Smooth muscle cell (in vitro differentiated cells): ENCODE measurements around the gene CEP85. TPM values are rescaled to one million over a fixed set of nuclear protein-coding genes. Genes with fewer than 3 reads are reported as not detected.

Source experiments
- DNase-seq: peaks from one replicate; lab custom pipeline; 2025; ENCODE audit not compliant: unreplicated experiment; lab: John Stamatoyannopoulos, UW
- H2AFZ ChIP-seq: fragments of 200-600 bp; sonication (generic); 2 replicates; pipeline ENCODE4 v1.6.0; 2016; ENCODE audit warnings: antibody characterized with exemption, low read depth, mild to moderate bottlenecking
- H3F3A ChIP-seq: fragments of 200-600 bp; sonication (generic); 2 replicates; pipeline ENCODE4 v1.6.0; 2017; ENCODE audit warnings: antibody characterized with exemption, low read depth
- H3K27ac ChIP-seq: fragments of 200-600 bp; sonication (generic); 2 replicates; pipeline ENCODE4 v1.5.1; 2016; ENCODE audit warnings: low read depth, mild to moderate bottlenecking
- H3K27me3 ChIP-seq: fragments of 200-600 bp; sonication (generic); 2 replicates; pipeline ENCODE4 v1.6.1; 2016; ENCODE audit warnings: low read depth, mild to moderate bottlenecking
- H3K36me3 ChIP-seq: fragments of 200-600 bp; sonication (generic); 2 replicates; pipeline ENCODE4 v1.5.1; 2016; ENCODE audit warnings: low read depth
- H3K4me1 ChIP-seq: fragments of 200-600 bp; sonication (generic); 2 replicates; pipeline ENCODE4 v1.5.1; 2016; ENCODE audit warnings: low read depth
- H3K4me2 ChIP-seq: fragments of 200-600 bp; sonication (generic); 2 replicates; pipeline ENCODE4 v1.6.0; 2016; ENCODE audit warnings: mild to moderate bottlenecking
- H3K4me3 ChIP-seq: fragments of 200-600 bp; sonication (generic); 2 replicates; pipeline ENCODE4 v1.5.1; 2016; ENCODE audit warnings: mild to moderate bottlenecking
- H3K79me2 ChIP-seq: fragments of 200-600 bp; sonication (generic); 2 replicates; pipeline ENCODE4 v1.6.0; 2016; ENCODE audit warnings: low read depth, mild to moderate bottlenecking
- H3K9ac ChIP-seq: fragments of 200-600 bp; sonication (generic); 2 replicates; pipeline ENCODE4 v1.6.0; 2016; ENCODE audit warnings: low read depth
- H3K9me3 ChIP-seq: fragments of 200-600 bp; sonication (generic); replicated peaks from 2 replicates; pipeline ENCODE4 v1.5.1; 2016; ENCODE audit warnings: low read depth
- H4K20me1 ChIP-seq: fragments of 200-600 bp; sonication (generic); 2 replicates; pipeline ENCODE4 v1.6.0; 2016; ENCODE audit warnings: low read depth
- CTCF ChIP-seq: fragments of 200-600 bp; sonication (generic); IDR thresholded peaks from 2 replicates; pipeline ENCODE4 v1.5.1; 2017; ENCODE audit warnings: borderline replicate concordance, mild to moderate bottlenecking, antibody characterized with exemption; ENCODE audit not compliant: insufficient read depth, poor library complexity, severe bottlenecking
- WGBS: methylation state at CpG from one replicate; pipeline ENCODE4 v1.1.7; 2016; ENCODE audit warnings: low lambda C conversion rate; 5-methylcytosine and 5-hydroxymethylcytosine counted together
- polyA plus RNA-seq: library from polyadenylated mRNA; unstranded; fragments of >200 nt; fragmentation: Nextera tagmentation; extraction: Ambion mirVana; gene quantifications from 2 replicates; pipeline ENCODE4 v1.2.1, GENCODE V29; 2016
- total RNA-seq: library from RNA; depleted of rRNA; stranded (reverse); fragments of >200 nt; gene quantifications from 2 replicates; pipeline ENCODE4 v1.2.3, GENCODE V29; 2014

The CEP85 gene
- total and polyA plus RNA-seq, 2 experiments from 2014 or later: 6.0 to 8.0 TPM

- no peak for DNase-seq
- Histone ChIP-seq H3K4me2 (no peak overlapping the region), H3K27me3 (no peaks in the 10 kb centered on the region), H2AFZ (no peak overlapping the region), H4K20me1 (no peaks in the 10 kb centered on the region), H3K4me3 (no peak overlapping the region), H3K9ac (no peak overlapping the region), H3K9me3 (no peaks in the 10 kb centered on the region), H3K36me3 (no peaks in the 10 kb centered on the region), H3K27ac (no peak overlapping the region), H3K79me2 (no peaks in the 10 kb centered on the region), H3K4me1 (no peaks in the 10 kb centered on the region), H3F3A (no peaks in the 10 kb centered on the region)
- no peak for TF ChIP-seq CTCF
- 100% methylated on average over 5 of the region's 5 CpGs for WGBS
These were observed 25.6 kb downstream of the CEP85 start for GRCh38 chr1:26259578-26259977.

GRCh38 chr1:26263212-26263611, 29.2 kb downstream of the CEP85 start:
- no peak for TF ChIP-seq CTCF
- no peak for DNase-seq
- WGBS: 94% methylated on average over 5 of the region's 5 CpGs

GRCh38 chr1:26265405-26265804, 31.4 kb downstream of the CEP85 start:
- Histone ChIP-seq H3K9me3 (no peaks in the 10 kb centered on the region), H3K9ac (no peak overlapping the region), H3K27me3 (no peaks in the 10 kb centered on the region), H4K20me1 (no peaks in the 10 kb centered on the region), H3K36me3 (no peaks in the 10 kb centered on the region), H3K4me3 (no peak overlapping the region), H3K4me1 (no peaks in the 10 kb centered on the region), H2AFZ (no peak overlapping the region), H3K79me2 (no peaks in the 10 kb centered on the region), H3F3A (no peaks in the 10 kb centered on the region), H3K4me2 (no peak overlapping the region), H3K27ac (no peak overlapping the region)
- 100% methylated on average over 1 of the region's 1 CpG for WGBS
- TF ChIP-seq CTCF: no peak
- no peak for DNase-seq

More at GRCh38 chr1:26263212-26263611, 29.2 kb downstream of the CEP85 start:
- Histone ChIP-seq H3K9me3 (no peaks in the 10 kb centered on the region), H3K4me3 (no peak overlapping the region), H3K27ac (no peak overlapping the region), H3K27me3 (no peaks in the 10 kb centered on the region), H3K36me3 (no peaks in the 10 kb centered on the region), H3K79me2 (no peaks in the 10 kb centered on the region), H2AFZ (no peak overlapping the region), H3F3A (no peaks in the 10 kb centered on the region), H3K4me1 (no peaks in the 10 kb centered on the region), H4K20me1 (no peaks in the 10 kb centered on the region), H3K9ac (no peak overlapping the region), H3K4me2 (no peak overlapping the region)
